NCI-H526 (cell line): ENCODE measurements around the gene HK3.

ENCODE experiments used
- DNase-seq, 2 experiments: peaks; one replicate each; lab custom pipeline; 2025; lab: John Stamatoyannopoulos, UW

HK3 gene

DNA sequence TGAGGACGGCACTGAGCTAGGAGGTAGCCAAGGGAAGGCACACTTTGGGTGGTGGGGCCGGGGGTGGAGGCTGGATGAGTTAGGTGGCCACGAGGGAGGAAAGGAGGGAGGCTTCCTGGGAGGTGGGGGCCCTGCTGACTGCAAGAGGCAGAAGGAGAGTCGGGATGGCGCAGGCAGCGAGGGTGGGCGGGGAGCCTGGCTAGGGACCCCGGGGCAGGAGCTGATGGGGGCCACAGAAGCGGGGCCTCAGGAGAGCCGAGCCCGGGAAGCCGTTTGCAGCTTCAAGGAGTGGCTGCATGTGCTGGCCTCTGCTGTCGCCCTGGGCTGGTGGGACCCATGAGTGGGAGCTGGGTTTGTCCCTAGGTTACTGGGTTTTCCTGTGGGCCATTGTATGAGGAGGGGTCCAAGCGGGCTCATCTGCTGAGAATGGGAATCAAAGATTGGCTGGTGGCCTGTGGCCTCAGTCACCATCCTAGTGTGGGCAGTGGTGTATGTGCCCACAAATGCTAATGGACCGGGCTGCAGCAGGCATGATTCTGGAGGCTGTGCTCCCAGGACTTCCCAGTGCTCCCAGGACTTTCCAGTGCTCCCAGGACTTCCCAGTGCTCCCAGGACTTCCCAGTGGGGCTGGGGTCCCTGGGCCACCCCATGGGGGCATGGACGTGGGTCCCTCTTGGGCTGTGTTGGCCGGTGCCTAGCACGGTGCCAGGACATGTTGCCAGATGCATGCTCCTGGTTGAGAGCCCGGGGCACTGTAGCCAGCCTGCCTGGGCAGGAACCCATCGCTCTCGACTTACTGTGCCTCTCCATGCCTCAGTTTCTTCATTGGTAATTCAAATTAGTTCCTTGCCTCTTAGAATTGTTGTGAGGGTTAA is 48.5 kb downstream of the HK3 start:
- no peak for DNase-seq

DNA sequence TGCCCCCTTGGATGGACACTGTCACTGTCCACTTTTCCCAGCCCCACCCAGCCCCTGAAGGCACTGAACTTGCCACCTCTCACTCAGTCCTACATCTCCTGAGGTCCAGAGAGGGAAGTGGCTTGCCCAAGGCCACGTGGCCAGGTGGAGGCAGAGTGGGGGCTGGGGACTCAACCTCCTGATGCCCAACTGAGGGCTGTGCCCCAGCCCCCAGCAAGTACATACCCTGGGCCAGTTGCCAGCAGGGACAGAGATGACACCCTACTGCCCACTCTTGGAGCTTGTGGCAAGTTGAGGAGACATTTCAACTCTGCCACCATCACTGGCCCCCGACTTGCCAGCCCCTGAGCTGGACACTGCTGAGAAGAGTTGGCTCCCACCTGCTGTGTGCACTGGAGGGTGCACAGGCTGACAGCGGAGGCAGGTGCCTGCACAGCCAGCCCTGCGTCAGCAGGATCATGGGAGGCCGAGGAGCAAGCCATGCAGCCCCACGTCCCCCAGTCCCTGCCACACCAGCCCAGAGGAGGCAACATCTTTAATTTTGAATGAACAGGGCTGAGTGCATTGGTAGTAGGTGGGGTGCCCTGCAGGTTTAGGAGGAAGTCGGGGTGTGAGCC is 49.4 kb downstream of the HK3 start:
- DNase-seq = no peak

DNA sequence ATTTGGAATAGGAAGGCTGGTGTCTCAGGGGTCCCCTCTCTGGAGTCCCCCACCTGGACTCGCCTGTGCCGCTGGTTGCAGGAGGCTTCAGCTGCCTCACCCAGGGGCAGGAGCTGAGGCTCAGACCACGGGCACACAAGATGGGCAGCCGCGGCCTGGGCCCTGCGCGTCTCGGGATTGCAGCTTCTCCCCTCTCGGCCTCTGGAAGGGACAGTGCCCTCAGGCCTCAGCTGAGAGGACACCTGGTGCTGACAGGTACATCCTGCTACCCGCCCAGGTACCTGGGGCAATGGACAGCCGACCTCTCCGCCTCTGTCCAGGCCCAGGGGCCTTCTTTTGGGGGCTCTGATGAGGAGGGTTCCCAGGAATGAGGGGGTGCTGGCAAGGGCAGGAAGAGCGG is 50.5 kb downstream of the HK3 start:
- DNase-seq = no peak

DNA sequence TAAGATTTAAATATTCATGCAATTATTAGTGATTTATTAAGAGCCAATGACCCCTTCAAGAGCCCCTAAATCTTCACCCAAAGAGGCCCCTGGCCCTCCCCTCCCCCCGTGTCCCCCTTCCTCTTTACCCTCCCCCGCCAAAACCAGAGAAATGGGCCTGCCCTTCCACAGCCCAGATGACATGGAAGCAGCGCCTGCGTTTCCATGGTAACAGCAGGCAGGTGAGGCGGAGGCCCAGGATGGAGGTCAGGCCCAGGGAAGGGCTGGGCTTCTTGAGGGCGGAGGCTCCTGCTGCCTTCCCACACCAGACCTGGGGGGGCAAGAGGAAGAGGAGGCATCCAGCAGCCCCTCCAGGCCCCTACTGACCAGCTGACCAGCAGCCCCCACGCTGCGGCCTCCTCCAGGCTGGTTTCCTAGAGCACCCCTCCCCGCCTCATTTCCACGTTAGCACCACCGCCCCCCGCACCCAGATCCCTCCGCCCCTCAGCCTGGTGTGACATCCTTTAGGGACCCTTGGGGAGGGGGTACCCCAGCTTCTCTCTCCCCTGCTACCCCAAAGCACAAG is 51.3 kb downstream of the HK3 start:
- DNase-seq = no peak

DNA sequence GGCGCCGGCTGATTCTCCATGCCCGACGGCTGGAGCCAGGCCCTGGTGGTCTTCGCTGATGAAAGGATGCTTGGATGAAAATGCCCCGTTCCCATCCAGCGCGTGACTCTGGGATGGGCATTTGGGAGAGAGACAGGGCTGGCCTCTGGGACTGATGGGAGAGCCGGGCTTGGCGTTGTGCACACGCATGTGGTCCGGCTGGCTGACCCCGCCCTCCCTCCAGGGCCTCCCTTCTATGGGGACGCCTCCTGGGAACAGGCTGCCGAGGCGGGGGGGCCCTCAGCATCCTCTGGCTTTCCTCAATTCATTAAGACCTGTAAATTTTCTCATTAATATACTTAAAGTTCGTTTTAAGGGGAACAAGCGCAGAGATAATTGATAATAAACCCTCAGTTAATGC is 52.0 kb downstream of the HK3 start:
- DNase-seq = no peak

DNA sequence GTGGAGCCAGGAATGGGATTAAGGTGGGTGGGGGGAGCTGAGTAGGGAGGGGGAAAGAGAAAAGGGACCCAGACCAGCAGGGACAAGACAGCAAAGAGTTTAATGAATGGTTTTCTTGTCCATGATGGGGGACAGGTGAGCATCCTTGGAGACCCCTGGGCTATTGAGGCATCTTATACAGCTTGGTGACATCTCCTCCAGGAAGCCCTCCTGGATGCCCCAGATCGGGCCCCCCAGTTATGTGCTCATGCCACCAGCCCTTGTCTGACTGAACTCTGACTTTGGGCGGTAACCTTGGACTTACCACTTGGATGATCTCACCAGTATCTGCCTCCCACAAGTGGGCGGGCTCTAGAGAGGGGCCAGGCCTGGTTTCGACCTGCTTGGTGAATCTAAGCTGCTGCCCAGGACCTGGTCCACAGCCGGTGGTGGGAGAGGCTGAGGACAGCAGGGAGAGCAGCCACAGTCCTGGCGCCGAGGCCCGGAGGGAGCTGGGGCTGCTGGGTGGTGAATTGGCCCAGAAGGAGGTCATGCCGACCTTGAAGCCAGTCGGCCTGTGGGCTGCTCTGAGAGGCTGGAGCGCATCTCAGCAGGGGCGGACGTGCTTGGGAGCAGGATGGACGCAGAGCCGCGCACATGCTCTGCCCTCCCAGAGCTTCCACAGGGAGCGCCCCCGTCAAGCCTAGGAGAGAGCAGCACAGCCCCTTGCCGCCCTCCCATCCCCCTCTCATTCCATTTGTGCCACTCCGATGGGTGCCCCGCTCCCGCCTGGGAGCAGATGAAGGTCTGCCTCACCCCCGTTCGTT is 52.6 kb downstream of the HK3 start:
- no peak for DNase-seq

DNA sequence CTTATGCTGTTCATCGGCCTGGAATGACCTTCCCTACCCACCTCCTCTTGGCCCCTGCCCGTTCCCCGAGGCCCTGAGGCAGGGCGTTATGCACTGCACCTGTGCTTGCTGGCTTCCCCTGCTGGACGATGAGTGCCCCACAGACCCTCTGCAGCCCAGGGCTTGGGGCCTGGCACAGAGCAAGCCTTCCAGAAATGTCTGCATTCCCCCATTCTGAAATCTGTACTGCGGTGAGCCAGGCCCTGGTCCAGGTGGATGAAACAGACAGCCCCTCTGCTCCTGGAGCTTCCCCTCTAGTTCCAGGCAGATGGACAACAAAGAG is 53.8 kb downstream of the HK3 start:
- DNase-seq = no peak

DNA sequence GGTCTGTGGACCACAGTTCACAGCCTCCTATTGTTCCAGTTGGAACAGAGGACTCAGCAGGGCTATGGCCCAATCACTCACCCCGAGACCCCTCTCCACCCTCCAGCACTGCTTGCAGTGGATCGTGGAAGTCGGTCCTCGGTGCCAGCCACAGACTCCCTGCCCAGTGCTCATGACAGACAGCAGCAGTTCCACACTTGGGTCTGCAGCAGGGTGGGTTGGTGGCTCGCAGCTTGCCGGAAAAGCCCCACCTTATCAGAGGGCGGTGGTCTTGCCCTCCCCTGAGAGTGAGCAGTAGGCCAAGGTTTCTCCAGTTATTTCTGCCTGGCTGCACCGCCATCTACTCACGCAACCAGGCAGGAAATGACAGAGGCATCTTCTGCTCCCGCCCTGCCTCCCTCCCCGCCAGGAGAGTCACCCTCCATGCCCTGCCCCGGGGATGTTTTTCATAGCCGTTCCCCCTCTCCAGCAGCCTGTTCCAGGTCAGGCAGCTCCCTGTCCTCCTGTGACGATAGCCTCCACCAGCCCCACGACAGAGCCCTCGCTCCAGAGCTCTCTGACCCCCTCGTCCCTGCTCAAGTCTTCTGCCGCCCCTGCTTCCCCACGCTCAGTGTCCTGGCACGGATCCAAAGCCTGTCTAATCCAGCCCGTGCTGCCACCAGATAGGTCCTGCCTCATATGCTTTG is 54.3 kb downstream of the HK3 start:
- DNase-seq = peak in 1 of 2 experiments; percentile 45

DNA sequence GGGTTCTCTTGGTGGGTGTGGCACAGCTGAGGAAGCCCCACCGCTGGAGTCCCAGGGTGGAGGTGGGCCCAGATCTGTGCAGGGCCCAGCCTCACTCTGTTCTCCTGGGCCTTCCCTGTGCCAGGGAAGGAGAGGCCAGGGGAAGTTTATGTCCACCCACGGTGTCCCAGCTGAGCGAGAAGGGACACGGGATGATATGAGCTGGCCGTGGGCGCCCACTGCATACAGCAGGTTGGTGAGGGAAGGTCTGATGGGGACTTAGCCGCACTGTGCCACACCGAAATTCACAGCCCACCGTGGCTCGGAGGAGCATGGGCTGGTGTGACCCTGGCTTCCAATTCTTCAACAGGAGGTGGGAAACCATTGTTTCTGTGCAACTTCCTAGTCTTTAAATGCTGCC is 54.9 kb downstream of the HK3 start:
- no peak for DNase-seq

DNA sequence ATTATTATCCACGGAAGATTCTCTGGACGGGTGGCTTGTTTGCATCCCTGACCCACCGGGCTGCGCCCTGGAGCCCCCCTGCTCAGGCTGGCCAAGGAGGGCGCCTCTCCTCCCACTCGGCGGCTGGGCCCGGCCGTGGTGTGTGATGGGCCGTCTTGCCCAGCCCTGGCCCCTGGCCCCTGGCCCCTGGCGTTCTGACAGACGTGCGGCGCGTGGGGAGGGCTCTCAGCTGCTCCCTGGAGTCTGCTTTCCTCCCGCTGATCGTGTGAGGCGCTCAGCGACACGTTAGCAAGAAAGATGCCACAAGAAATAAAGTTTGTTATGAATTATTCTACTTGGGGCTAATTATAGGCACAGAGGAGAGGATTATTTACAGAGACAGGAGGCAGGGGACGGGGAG is 55.5 kb downstream of the HK3 start:
- DNase-seq = no peak

DNA sequence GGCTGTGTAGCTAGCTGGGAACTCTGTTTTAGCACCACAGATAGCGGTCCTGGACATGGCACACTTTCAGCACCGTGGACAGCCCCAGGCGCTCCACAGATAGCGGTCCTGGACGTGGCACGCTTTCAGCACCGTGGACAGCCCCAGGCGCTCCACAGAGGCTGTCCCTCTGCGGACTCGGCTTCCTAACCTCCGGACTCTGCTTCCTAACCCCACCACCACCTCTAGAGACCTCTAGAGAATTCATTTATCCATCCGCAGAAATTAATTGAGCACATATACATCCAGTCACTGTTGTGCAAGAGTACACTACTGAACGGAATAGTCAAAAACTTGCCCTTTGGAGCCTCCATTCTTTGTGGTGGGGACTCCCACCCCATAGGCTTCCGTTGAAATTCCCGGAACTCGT is 61.4 kb downstream of the HK3 start:
- no peak for DNase-seq

DNA sequence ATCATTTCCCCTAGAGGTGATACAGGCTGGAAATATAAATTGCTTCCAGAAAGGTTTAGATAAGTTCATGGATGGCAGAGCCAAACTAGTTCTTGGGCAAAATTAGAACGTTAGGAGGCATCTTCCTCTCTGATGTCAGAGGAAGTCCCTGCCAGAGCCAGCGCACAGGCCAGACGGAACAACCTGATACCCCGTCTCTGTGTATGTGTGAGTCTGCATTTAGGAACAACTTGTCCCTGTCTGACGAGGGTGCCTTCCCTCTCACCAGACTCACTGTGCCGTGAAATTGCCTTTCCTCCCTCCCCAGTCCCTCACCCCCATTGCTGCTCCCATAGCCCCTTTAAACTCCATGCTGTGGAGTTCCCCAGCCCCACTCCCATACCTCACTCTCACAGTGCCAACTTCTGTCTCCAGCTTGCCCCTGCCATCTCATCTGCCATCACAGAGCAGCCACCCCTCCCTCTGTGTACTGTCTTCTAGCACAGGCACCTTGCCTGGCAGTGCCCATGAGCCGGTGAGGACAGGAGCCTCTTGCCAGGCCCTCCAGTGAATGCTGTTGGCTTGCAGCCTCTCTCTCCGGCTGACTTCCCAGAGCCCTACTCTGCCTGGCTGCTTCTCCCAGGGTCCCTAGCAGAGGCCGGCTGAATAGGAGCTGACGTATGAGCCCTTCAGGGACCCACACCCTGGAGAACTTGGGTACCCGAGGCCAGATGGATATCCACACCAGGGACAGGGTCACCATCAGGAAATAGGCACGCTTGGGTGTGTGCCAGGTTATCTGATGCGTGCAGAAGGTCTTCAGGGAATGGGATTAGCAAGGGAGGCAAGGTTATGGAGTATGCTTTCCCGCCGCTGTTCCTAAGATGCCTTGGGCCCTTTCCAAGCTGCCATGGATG is 62.1 kb downstream of the HK3 start:
- DNase-seq = no peak

DNA sequence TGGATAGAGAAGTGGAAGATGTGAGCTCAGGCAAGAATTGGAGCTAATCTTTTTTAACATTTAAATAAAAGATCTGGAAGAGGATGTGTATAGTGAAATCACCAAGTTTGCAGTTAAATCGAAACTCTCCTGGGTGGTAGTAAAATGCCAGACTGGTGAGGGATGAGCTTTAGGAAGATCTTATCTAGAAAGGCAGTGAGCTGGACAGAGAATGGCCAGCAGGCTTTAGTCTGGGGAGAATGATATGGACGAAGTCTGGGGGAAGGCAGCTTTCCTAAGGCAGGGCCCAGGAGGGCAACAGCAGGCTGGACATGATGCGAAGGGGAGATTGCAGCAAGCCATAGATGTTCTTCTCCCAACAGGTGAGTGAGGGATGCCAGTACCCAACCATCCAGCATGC is 63.2 kb downstream of the HK3 start:
- DNase-seq = no peak

DNA sequence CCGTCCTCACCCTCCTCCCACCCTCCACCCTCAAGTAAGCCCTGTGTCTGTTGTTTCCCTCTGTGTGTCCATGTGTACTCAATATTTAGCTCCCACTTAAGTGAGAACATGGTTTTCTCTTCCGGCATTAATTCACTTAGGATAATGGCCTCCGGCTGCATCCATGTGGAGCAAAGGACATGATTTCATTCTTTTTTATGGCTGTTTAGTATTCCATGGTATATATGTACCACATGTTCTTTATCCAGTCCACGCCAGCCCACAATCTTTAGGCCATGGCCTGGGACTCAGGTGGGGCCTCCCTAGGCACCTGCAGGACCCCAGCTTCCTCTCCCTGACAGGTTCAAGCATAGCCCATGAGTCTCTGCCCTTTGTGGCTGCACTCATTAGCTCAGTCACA is 65.9 kb downstream of the HK3 start:
- no peak for DNase-seq

DNA sequence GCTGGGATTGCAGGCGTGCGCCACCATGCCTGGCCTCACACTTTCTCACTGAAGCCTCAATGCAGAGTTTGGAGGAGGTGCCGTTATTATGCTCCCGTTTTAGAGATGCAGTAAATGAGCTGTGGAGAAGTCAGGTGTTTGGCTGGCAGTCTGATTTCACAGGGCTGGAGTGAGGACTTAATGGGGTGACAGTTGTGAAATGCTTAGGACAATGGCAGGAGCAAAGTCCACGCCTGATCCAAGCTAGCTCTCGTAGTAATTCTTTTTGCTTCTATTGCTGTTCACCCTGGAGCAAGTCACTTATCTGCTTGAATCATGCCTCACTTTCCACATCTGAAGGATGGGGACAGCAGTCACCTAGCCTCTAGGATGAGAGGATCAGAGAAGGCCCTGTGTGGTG is 67.0 kb downstream of the HK3 start:
- DNase-seq = no peak

DNA sequence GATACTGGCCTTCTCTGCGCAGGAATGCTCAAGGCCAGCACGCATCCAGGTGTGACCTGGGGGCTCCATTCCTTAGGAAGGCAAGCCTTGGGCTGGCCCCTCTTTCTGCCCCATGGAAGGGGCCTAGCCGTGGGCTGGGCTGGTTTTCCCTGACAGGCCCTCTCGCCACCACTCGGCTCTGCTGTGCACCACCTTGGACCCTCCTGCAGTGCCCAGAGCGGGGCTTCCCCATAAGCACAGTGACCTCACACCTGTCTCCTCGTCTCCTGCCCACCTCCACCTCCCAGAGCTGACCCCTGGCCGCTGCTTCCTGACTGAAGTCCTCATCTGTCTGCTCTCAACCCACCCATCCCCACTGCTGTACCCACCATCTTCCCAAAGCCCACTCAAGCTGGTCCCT is 67.7 kb downstream of the HK3 start:
- DNase-seq = no peak

DNA sequence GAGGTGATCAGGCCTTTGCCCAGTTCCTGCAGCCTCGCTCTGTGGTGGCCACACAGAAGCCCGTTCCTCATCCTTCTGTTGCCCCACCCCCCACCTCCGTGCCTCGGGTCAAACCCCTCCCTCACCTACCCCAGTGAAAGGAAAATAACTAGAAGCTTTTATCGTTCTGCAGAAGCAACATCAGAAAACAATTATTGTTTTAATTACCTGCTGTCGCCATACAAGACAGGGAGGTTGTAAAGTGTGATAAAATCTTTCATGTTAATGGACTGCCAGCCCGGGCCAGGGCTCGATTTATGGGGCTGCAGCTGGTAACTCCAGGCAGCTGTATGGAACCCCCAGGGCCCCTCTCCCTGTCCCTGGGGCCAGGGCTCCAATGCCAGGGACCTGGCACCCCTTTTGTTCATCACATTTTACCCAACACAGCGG is 68.1 kb downstream of the HK3 start:
- DNase-seq = peak; percentile 37 to 54
